Progenitor cell of endocrine pancreas (in vitro differentiated cells): ENCODE results near the gene AMPD1. TPM values are rescaled to one million over a fixed set of nuclear protein-coding genes. Genes with fewer than 3 reads are reported as not detected.
A peak's percentile ranks its signal among the peaks of the same experiment; 100 is the strongest.

Experiments used
- DNase-seq: peaks from one replicate; pipeline ENCODE4 v3.0.0; 2021; ENCODE audit warnings: low spot score; ENCODE audit not compliant: unreplicated experiment
- H3K27ac Mint-ChIP-seq: 2 replicates; pipeline ENCODE4 v1.8.0; 2021; ENCODE audit warnings: mild to moderate bottlenecking, moderate library complexity, mixed read lengths
- H3K27me3 Mint-ChIP-seq: 2 replicates; pipeline ENCODE4 v1.8.0; 2021; ENCODE audit warnings: mixed read lengths
- H3K36me3 Mint-ChIP-seq: 2 replicates; pipeline ENCODE4 v1.8.0; 2022; ENCODE audit warnings: mixed read lengths; ENCODE audit not compliant: insufficient read depth
- H3K4me1 Mint-ChIP-seq: 2 replicates; pipeline ENCODE4 v1.8.0; 2021; ENCODE audit warnings: low read depth, mixed read lengths
- H3K4me3 Mint-ChIP-seq: 2 replicates; pipeline ENCODE4 v1.8.0; 2021; ENCODE audit warnings: low read depth, mild to moderate bottlenecking, moderate library complexity, mixed read lengths
- H3K9me3 Mint-ChIP-seq: 2 replicates; pipeline ENCODE4 v1.8.0; 2021; ENCODE audit warnings: low read depth, mixed read lengths
- total RNA-seq: library from RNA; stranded (reverse); gene quantifications from 2 replicates; pipeline ENCODE4 v1.2.1, GENCODE V29; 2021
- TF ChIP-seq, protein P1 (sequence below): fragments of 200-600 bp; sonication (generic); IDR thresholded peaks from one replicate; pipeline ENCODE4 v1.5.0; 2021; ENCODE audit warnings: antibody characterized with exemption, mild to moderate bottlenecking; ENCODE audit not compliant: unreplicated experiment

The AMPD1 gene
- total RNA-seq, 1 donor from 2014 or later: not detected

DNA sequence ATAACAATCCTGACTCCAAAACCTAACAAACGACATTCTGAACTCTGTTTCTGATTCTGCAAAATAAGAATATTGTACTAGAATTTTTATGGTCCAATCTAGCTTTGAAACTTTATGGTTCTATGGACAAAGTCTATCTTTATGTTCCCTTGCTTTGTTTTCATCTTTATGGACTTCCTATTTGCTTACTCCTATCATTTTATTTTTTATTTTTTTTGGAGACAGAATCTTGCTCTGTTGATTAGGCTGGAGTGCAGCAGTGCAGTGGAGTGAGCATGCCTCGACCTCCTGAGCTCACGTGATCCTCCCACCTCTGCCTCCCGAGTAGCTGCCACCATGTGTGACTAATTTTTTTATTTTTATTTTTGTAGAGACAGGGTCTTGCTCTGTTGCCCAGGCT lies 17.6 kb upstream of the AMPD1 start:
- Mint-ChIP-seq H3K4me1 (peaks cover 6% of the 10 kb centered on the region), H3K9me3 (no peaks in the 10 kb centered on the region), H3K4me3 (no peak overlapping the region), H3K27ac (no peak overlapping the region), H3K27me3 (no peaks in the 10 kb centered on the region), H3K36me3 (peaks cover 11% of the 10 kb centered on the region)
- no peak for DNase-seq
- TF ChIP-seq, protein P1, sequence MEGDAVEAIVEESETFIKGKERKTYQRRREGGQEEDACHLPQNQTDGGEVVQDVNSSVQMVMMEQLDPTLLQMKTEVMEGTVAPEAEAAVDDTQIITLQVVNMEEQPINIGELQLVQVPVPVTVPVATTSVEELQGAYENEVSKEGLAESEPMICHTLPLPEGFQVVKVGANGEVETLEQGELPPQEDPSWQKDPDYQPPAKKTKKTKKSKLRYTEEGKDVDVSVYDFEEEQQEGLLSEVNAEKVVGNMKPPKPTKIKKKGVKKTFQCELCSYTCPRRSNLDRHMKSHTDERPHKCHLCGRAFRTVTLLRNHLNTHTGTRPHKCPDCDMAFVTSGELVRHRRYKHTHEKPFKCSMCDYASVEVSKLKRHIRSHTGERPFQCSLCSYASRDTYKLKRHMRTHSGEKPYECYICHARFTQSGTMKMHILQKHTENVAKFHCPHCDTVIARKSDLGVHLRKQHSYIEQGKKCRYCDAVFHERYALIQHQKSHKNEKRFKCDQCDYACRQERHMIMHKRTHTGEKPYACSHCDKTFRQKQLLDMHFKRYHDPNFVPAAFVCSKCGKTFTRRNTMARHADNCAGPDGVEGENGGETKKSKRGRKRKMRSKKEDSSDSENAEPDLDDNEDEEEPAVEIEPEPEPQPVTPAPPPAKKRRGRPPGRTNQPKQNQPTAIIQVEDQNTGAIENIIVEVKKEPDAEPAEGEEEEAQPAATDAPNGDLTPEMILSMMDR: no peak

DNA sequence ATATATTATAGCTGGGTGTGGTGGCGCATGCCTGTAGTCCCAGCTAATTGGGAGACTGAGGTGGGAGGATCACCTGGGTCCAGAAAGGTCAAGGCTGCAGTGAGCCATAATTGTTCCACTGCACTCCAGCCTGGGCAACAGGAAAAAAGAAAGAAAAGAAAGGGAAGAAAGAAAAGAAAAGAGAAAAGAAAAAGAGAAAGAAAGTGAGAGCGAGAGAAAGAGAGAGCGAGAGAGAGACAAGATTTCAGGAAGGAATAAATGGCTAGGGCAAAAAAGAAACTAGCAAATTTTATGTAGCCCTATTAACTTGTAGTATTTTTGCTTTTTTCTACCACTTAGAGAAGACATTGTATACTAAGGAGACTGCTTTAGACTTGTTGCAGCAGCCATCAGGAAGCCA lies 15.0 kb upstream of the AMPD1 start:
- no peak overlapping the region for H3K4me3 Mint-ChIP-seq
- TF ChIP-seq, protein P1: no peak
- peak overlapping the region; percentile 79 for H3K27ac Mint-ChIP-seq
- H3K4me1 Mint-ChIP-seq: no peaks in the 10 kb centered on the region
- H3K9me3 Mint-ChIP-seq: no peaks in the 10 kb centered on the region
- no peaks in the 10 kb centered on the region for H3K27me3 Mint-ChIP-seq
- peaks cover 17% of the 10 kb centered on the region for H3K36me3 Mint-ChIP-seq
- no peak for DNase-seq

DNA sequence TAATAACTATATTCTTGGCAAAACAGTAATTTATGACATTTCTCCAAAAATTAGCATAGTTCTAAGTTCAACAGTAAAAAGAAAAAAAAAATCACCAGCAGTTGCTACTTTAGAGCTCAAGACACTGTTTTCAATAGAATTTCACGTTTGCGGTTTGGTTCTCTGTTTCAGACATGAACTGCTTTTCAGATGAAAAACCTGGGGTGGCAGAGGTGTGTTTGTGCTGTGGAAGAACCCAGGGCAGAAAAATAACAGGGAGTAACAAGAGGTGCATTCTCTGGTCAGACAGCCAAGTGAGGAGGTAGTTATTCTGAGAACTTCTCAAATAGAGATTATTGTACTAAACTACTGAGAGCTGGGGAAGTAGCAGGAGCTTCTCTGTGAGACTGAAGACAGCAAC lies 12.3 kb upstream of the AMPD1 start:
- DNase-seq: no peak
- H3K9me3 Mint-ChIP-seq: no peaks in the 10 kb centered on the region
- no peaks in the 10 kb centered on the region for H3K4me1 Mint-ChIP-seq
- no peak overlapping the region for H3K4me3 Mint-ChIP-seq
- H3K27ac Mint-ChIP-seq: no peak overlapping the region
- no peaks in the 10 kb centered on the region for H3K27me3 Mint-ChIP-seq
- peaks cover 14% of the 10 kb centered on the region for H3K36me3 Mint-ChIP-seq
- TF ChIP-seq, protein P1: no peak

DNA sequence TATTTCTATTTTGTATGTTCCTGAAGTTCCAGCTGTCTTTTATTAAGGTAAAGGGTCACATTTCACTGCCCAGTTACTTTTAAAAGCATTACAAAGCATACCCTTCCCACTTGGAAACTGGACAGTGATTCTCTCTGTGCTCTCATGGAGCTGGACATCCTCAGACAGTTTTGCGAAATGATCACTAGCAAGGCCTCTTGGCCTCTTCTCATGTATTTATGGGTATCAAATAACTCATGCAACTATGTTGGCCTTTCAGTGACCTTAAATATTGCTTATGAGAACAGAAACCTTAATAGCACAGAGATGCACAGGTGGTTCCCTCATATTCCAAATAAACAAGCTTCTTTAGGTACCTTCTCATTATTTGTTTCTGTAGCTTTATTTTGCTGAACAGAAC lies 7.9 kb upstream of the AMPD1 start:
- TF ChIP-seq, protein P1: no peak
- no peaks in the 10 kb centered on the region for H3K27me3 Mint-ChIP-seq
- no peak overlapping the region for H3K4me3 Mint-ChIP-seq
- H3K4me1 Mint-ChIP-seq: no peaks in the 10 kb centered on the region
- H3K36me3 Mint-ChIP-seq: peaks cover 8% of the 10 kb centered on the region
- no peaks in the 10 kb centered on the region for H3K9me3 Mint-ChIP-seq
- no peak overlapping the region for H3K27ac Mint-ChIP-seq
- DNase-seq: no peak

DNA sequence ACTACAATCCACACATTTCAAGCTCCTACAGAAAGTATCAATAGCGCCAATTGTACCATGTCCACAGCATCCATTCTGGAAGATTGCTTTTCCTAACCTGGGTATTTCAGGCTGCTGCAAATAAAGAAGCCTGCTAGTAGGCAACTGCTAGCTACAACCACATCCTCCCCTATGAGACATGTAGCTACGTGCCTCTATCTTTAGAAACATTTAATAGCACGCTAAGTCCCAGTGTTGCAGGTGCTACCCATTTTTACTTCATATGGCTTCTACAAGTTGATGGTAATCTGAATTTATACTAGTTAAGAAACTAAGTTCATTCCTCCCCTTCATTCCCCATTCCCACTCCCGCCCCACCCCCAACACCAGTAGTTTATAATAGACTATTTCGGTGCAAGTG lies 7.4 kb upstream of the AMPD1 start:
- Mint-ChIP-seq H3K36me3 (peaks cover 7% of the 10 kb centered on the region), H3K27me3 (no peaks in the 10 kb centered on the region), H3K9me3 (no peaks in the 10 kb centered on the region), H3K27ac (no peak overlapping the region), H3K4me1 (no peaks in the 10 kb centered on the region), H3K4me3 (no peak overlapping the region)
- TF ChIP-seq, protein P1: no peak
- DNase-seq: no peak
